OCI-LY7 (cell line): ENCODE results near the gene BTBD6. TPM values are rescaled to one million over a fixed set of nuclear protein-coding genes. Genes with fewer than 3 reads are reported as not detected.

Experiments used
- BruUV-seq: library from RNA; stranded (reverse); fragments of 400-500 nt; replicated peaks from 2 replicates; lab custom pipeline; 2021; lab: Mats Ljungman, UMichigan
- CTCF ChIA-PET: fragments of 300-600 bp; sonication (Branson Sonifier 250); formaldehyde crosslinking; loops from one replicate; lab custom pipeline; 2022; ENCODE audit warnings: antibody characterized with exemption; ENCODE audit not compliant: unreplicated experiment; lab: Charles Lee
- POLR2A ChIA-PET: fragments of 300-600 bp; sonication (Branson Sonifier 250); formaldehyde crosslinking; loops from one replicate; lab custom pipeline; 2022; ENCODE audit warnings: antibody characterized with exemption; lab: Charles Lee
- DNase-seq: peaks from one replicate; pipeline ENCODE4 v3.0.0-alpha.2; 2015; ENCODE audit warnings: low spot score
- H2AFZ ChIP-seq: fragments of 200-600 bp; sonication (generic), shearing (Covaris generic); 2 replicates; pipeline ENCODE4 v1.6.1; 2014; ENCODE audit warnings: mild to moderate bottlenecking, antibody characterized with exemption, low read length, moderate library complexity
- H3K27ac ChIP-seq: fragments of 200-600 bp; sonication (generic); 2 replicates; pipeline ENCODE4 v1.5.1; 2014; ENCODE audit warnings: mixed run types, low read depth, mild to moderate bottlenecking, moderate library complexity, low read length, inconsistent platforms; ENCODE audit not compliant: poor library complexity, severe bottlenecking
- H3K36me3 ChIP-seq: fragments of 200-600 bp; sonication (generic); 2 replicates; pipeline ENCODE4 v1.6.1; 2014; ENCODE audit warnings: mild to moderate bottlenecking, antibody characterized with exemption, low read length, moderate library complexity, mixed read lengths; ENCODE audit not compliant: insufficient read depth
- H3K4me1 ChIP-seq: fragments of 200-600 bp; sonication (generic); 2 replicates; pipeline ENCODE4 v1.5.1; 2014; ENCODE audit warnings: mild to moderate bottlenecking, low read length; ENCODE audit not compliant: insufficient read depth, poor library complexity, severe bottlenecking
- H3K4me2 ChIP-seq: fragments of 200-600 bp; sonication (generic); 2 replicates; pipeline ENCODE4 v1.6.1; 2014; ENCODE audit warnings: mild to moderate bottlenecking, low read length
- H3K4me3 ChIP-seq: fragments of 200-600 bp; sonication (generic); 2 replicates; pipeline ENCODE4 v1.5.1; 2014; ENCODE audit warnings: mild to moderate bottlenecking, low read depth, low read length; ENCODE audit not compliant: poor library complexity, severe bottlenecking
- H3K79me2 ChIP-seq: fragments of 200-600 bp; sonication (generic); 2 replicates; pipeline ENCODE4 v1.6.1; 2016; ENCODE audit warnings: low read depth, mild to moderate bottlenecking, low read length, moderate library complexity, mixed read lengths; ENCODE audit not compliant: insufficient read depth
- H3K9me2 ChIP-seq: fragments of 200-600 bp; sonication (generic); 2 replicates; pipeline ENCODE4 v1.6.1; 2016; ENCODE audit warnings: mild to moderate bottlenecking, low read length, mixed read lengths; ENCODE audit not compliant: insufficient read depth
- H3K9me3 ChIP-seq: fragments of 200-600 bp; sonication (generic); 2 replicates; pipeline ENCODE4 v1.6.1; 2014; ENCODE audit warnings: mild to moderate bottlenecking, mixed run types, low read length, mixed read lengths
- H4K20me1 ChIP-seq: fragments of 200-600 bp; sonication (generic); 2 replicates; pipeline ENCODE4 v1.6.1; 2014; ENCODE audit warnings: mild to moderate bottlenecking, antibody characterized with exemption, low read length, moderate library complexity, mixed read lengths; ENCODE audit not compliant: insufficient read depth
- CTCF ChIP-seq: fragments of 200-600 bp; sonication (generic); conservative IDR thresholded peaks from 2 replicates; pipeline ENCODE4 v1.5.1; 2014; ENCODE audit warnings: mild to moderate bottlenecking, antibody characterized with exemption, low read length, moderate library complexity, mixed read lengths
- EZH2phosphoT487 ChIP-seq: fragments of 200-600 bp; sonication (generic); IDR thresholded peaks from 2 replicates; pipeline ENCODE4 v1.6.1; 2018; ENCODE audit warnings: low read depth, borderline replicate concordance, mild to moderate bottlenecking, mixed run types, antibody characterized with exemption, low read length, moderate library complexity, mixed read lengths
- intact Hi-C: fragments of 100-400 bp; cut with micrococcal nuclease; formaldehyde crosslinking; loops from one replicate; pipeline ENCODE4 v1.10.0; 2022; ENCODE audit not compliant: unreplicated experiment
- total RNA-seq, 2 experiments: library from RNA; depleted of rRNA in 1 of 2; stranded (reverse); fragments of >200 nt in 1 of 2; shearing (Covaris generic) in 1 of 2; gene quantifications; 2 replicates each; pipeline ENCODE4 v1.2.3, GENCODE V29; 2014 to 2022

BTBD6 gene
- total RNA-seq, 2 experiments from 2014 or later = 5.7 to 27.9 TPM

GRCh38 chr14:105209091-105209490 is 39.2 kb upstream of the BTBD6 start:
- BruUV-seq = no TSS peak

GRCh38 chr14:105209646-105210045 is 38.7 kb upstream of the BTBD6 start:
- Histone ChIP-seq H3K9me2 (no peaks in the 10 kb centered on the region), H3K27ac (no peak overlapping the region), H3K9me3 (no peaks in the 10 kb centered on the region), H4K20me1 (no peaks in the 10 kb centered on the region; the same call in 1 of the 2 replicates), H3K4me2 (no peak overlapping the region), H3K36me3 (no peaks in the 10 kb centered on the region), H3K4me3 (no peak overlapping the region), H3K4me1 (no peaks in the 10 kb centered on the region), H3K79me2 (no peaks in the 10 kb centered on the region), H2AFZ (no peak overlapping the region)
- no TSS peak for BruUV-seq
- intact Hi-C loops = no loop called here
- no peak for DNase-seq
- ChIA-PET CTCF (no interaction called here), POLR2A (no interaction called here)
- no peak for TF ChIP-seq EZH2phosphoT487
- TF ChIP-seq CTCF = no peak

More at GRCh38 chr14:105209091-105209490, 39.2 kb upstream of the BTBD6 start:
- no peak for TF ChIP-seq CTCF
- TF ChIP-seq EZH2phosphoT487 = no peak
- Histone ChIP-seq H3K27ac (no peak overlapping the region), H3K4me3 (no peak overlapping the region), H4K20me1 (no peaks in the 10 kb centered on the region; the same call in 1 of the 2 replicates), H3K9me3 (no peaks in the 10 kb centered on the region), H3K4me2 (no peak overlapping the region), H3K79me2 (no peaks in the 10 kb centered on the region), H3K9me2 (no peaks in the 10 kb centered on the region), H3K36me3 (no peaks in the 10 kb centered on the region), H2AFZ (no peak overlapping the region), H3K4me1 (no peaks in the 10 kb centered on the region)
- CTCF ChIA-PET = no interaction called here
- POLR2A ChIA-PET = no interaction called here
- DNase-seq = no peak
- intact Hi-C loops = no loop called here

GRCh38 chr14:105210266-105211025 is 37.9 kb upstream of the BTBD6 start:
- H2AFZ ChIP-seq = no peak overlapping the region
- no peaks in the 10 kb centered on the region for H3K79me2 ChIP-seq
- H3K4me3 ChIP-seq = no peak overlapping the region
- no peaks in the 10 kb centered on the region for H3K36me3 ChIP-seq
- H3K4me1 ChIP-seq = no peaks in the 10 kb centered on the region
- TF ChIP-seq EZH2phosphoT487 (no peak), CTCF (no peak)
- H3K4me2 ChIP-seq = no peak overlapping the region
- H3K9me2 ChIP-seq = no peaks in the 10 kb centered on the region
- no TSS peak for BruUV-seq
- no peak for DNase-seq
- intact Hi-C loops = no loop called here
- no peaks in the 10 kb centered on the region; the same call in 1 of the 2 replicates for H4K20me1 ChIP-seq
- CTCF ChIA-PET = no interaction called here
- POLR2A ChIA-PET = no interaction called here
- H3K9me3 ChIP-seq = no peaks in the 10 kb centered on the region
- H3K27ac ChIP-seq = no peak overlapping the region
